GM23338 (cell line): ENCODE results near the gene VSIG4. TPM values are rescaled to one million over a fixed set of nuclear protein-coding genes. Genes with fewer than 3 reads are reported as not detected.

Experiments used
- ATAC-seq: fragments of 200-7000 bp; cut with Tn5 transposase; 3 replicates; pipeline ENCODE4 v1.9.1; 2020
- DNase-seq: peaks from one replicate; pipeline ENCODE4 v3.0.0-alpha.2; 2015; ENCODE audit warnings: low spot score
- H2AFZ ChIP-seq: fragments of 200-600 bp; sonication (generic); 2 replicates; pipeline ENCODE4 v1.8.0; 2016; ENCODE audit warnings: antibody characterized with exemption, mild to moderate bottlenecking, moderate library complexity
- H3F3A ChIP-seq: fragments of 200-600 bp; sonication (generic); replicated peaks from 2 replicates; pipeline ENCODE4 v1.8.0; 2017; ENCODE audit warnings: antibody characterized with exemption, mixed run types, low read depth
- H3K27ac ChIP-seq: fragments of 200-600 bp; sonication (generic); 2 replicates; pipeline ENCODE4 v1.6.1; 2016; ENCODE audit warnings: low read depth
- H3K27me3 ChIP-seq: fragments of 200-600 bp; sonication (generic); 2 replicates; pipeline ENCODE4 v1.8.0; 2016; ENCODE audit warnings: mild to moderate bottlenecking, mixed run types, moderate library complexity; ENCODE audit not compliant: insufficient read depth
- H3K36me3 ChIP-seq: fragments of 200-600 bp; sonication (generic); 2 replicates; pipeline ENCODE4 v1.8.0; 2016; ENCODE audit warnings: mild to moderate bottlenecking; ENCODE audit not compliant: insufficient read depth
- H3K4me1 ChIP-seq: fragments of 200-600 bp; sonication (generic); 2 replicates; pipeline ENCODE4 v1.8.0; 2016; ENCODE audit warnings: mild to moderate bottlenecking, moderate library complexity; ENCODE audit not compliant: insufficient read depth
- H3K4me2 ChIP-seq: fragments of 200-600 bp; sonication (generic); 2 replicates; pipeline ENCODE4 v1.7.1; 2017; ENCODE audit warnings: mixed run types
- H3K4me3 ChIP-seq: fragments of 200-600 bp; sonication (generic); 2 replicates; pipeline ENCODE4 v1.6.1; 2016; ENCODE audit warnings: mixed run types
- H3K79me2 ChIP-seq: fragments of 200-600 bp; sonication (generic); replicated peaks from 2 replicates; pipeline ENCODE4 v1.8.0; 2017; ENCODE audit warnings: mild to moderate bottlenecking; ENCODE audit not compliant: insufficient read depth
- H3K9me2 ChIP-seq: fragments of 200-600 bp; sonication (generic); 2 replicates; pipeline ENCODE4 v1.8.0; 2017; ENCODE audit not compliant: insufficient read depth
- H4K20me1 ChIP-seq: fragments of 200-600 bp; sonication (generic); replicated peaks from 2 replicates; pipeline ENCODE4 v1.8.0; 2017; ENCODE audit warnings: mild to moderate bottlenecking; ENCODE audit not compliant: insufficient read depth
- H3K27ac Mint-ChIP-seq: 2 replicates; pipeline ENCODE4 v1.8.0; 2020; ENCODE audit warnings: inconsistent platforms, mild to moderate bottlenecking, moderate library complexity, mixed read lengths
- H3K27me3 Mint-ChIP-seq: 3 replicates; pipeline ENCODE4 v1.8.0; 2022; ENCODE audit warnings: low read depth, mild to moderate bottlenecking, moderate library complexity, mixed read lengths, inconsistent platforms; ENCODE audit not compliant: insufficient read depth, poor library complexity
- H3K36me3 Mint-ChIP-seq: 3 replicates; pipeline ENCODE4 v1.8.0; 2021; ENCODE audit warnings: low read depth, mild to moderate bottlenecking, inconsistent platforms, moderate library complexity, mixed read lengths
- H3K4me1 Mint-ChIP-seq: 3 replicates; pipeline ENCODE4 v1.8.0; 2020; ENCODE audit warnings: mild to moderate bottlenecking, inconsistent platforms, mixed read lengths
- H3K4me3 Mint-ChIP-seq: 3 replicates; pipeline ENCODE4 v1.8.0; 2021; ENCODE audit warnings: moderate library complexity, mild to moderate bottlenecking, inconsistent platforms, mixed read lengths
- H3K9me3 Mint-ChIP-seq: 3 replicates; pipeline ENCODE4 v1.8.0; 2020; ENCODE audit warnings: moderate library complexity, mild to moderate bottlenecking, inconsistent platforms, mixed read lengths
- CREB1 ChIP-seq: fragments of 250-450 bp; sonication (Bioruptor Pico); IDR thresholded peaks from 2 replicates; pipeline ENCODE4 v1.5.0; 2020; ENCODE audit warnings: low read depth, mild to moderate bottlenecking, moderate library complexity
- CTCF ChIP-seq, 2 experiments: fragments of 200-600 bp in 1 of 2; sonication (generic) in 1 of 2; conservative IDR thresholded peaks; 2 replicates each; pipeline versions ENCODE4 v1.5.1 to v1.6.1; 2016 to 2017; ENCODE audit warnings: antibody characterized with exemption in 2 of 2, low read depth in 2 of 2, mild to moderate bottlenecking in 2 of 2, moderate library complexity in 1 of 2
- EZH2 ChIP-seq: fragments of 200-600 bp; sonication (generic); IDR thresholded peaks from one replicate; pipeline ENCODE4 v1.8.0; 2017; ENCODE audit warnings: antibody characterized with exemption, mild to moderate bottlenecking, low read depth; ENCODE audit not compliant: unreplicated experiment
- EZH2phosphoT487 ChIP-seq: fragments of 200-600 bp; sonication (generic); IDR thresholded peaks from one replicate; pipeline ENCODE4 v1.8.1; 2018; ENCODE audit warnings: antibody characterized with exemption; ENCODE audit not compliant: unreplicated experiment
- NANOG ChIP-seq: IDR thresholded peaks from 2 replicates; pipeline ENCODE4 v1.6.1; 2016; ENCODE audit warnings: antibody characterized with exemption, borderline replicate concordance
- STAT1 ChIP-seq: IDR thresholded peaks from one replicate; pipeline ENCODE4 v1.6.1; 2016; ENCODE audit warnings: antibody characterized with exemption; ENCODE audit not compliant: unreplicated experiment
- ZNF114 ChIP-seq: fragments of 250-450 bp; sonication (Bioruptor Pico); IDR thresholded peaks from 2 replicates; pipeline ENCODE4 v1.5.0; 2020; ENCODE audit warnings: mild to moderate bottlenecking, moderate library complexity
- ZNF331 ChIP-seq: fragments of 250-450 bp; sonication (Bioruptor Pico); IDR thresholded peaks from 2 replicates; pipeline ENCODE4 v1.5.0; 2020; ENCODE audit warnings: low read depth, mild to moderate bottlenecking, moderate library complexity
- polyA plus RNA-seq: library from polyadenylated mRNA; unstranded; fragments of >200 nt; fragmentation: Nextera tagmentation; extraction: Ambion mirVana; gene quantifications from 2 replicates; pipeline ENCODE4 v1.2.1, GENCODE V29; 2016
- total RNA-seq: library from RNA; depleted of rRNA; stranded (reverse); fragments of >200 nt; shearing (Covaris generic); gene quantifications from 2 replicates; pipeline ENCODE4 v1.2.3, GENCODE V29; 2014
- TF ChIP-seq, protein P1 (sequence below): IDR thresholded peaks from one replicate; pipeline ENCODE4 v1.6.1; 2018; ENCODE audit warnings: antibody characterized with exemption; ENCODE audit not compliant: unreplicated experiment

The VSIG4 gene
- total and polyA plus RNA-seq, 2 experiments from 2014 or later: not detected

DNA sequence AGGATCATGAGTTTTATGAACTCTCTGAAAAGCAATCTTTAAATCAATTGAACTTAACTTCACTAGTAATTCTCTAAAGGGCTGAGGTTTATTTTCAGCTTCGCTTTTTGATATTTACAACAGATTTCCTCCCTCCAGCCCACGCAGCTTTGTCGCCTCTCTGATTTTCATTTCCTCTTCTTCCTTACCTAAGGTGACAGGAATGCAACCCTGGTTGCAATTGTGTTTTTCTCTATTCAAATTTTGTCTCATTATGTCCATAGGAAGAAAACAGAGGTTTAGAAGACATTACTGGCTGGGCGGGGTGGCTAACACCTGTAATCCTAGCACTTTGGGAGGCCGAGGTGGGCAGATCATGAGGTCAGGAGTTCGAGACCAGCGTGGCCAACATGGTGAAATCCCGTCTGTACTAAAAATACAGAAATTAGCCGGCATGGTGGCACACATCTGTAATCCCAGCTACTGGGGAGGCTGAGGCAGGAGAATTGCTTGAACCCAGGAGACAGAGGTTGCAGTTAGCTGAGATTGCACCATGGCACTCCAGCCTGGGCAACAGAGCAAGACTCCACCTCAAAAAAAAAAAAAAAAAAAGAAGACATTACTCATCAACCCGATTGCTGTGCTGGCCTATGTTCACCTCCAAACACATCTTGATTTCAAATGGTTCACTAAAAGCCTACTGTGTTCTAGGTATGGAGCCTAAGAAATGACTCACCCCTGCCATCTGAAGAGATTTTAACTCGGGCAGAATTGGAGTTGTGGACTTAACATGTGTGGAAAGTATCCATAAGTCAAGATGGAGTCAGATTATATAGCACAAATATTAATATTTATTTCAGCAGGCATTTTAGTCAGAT lies 36.8 kb downstream of the VSIG4 start:
- Mint-ChIP-seq H3K36me3 (no peaks in the 10 kb centered on the region), H3K4me1 (no peaks in the 10 kb centered on the region), H3K27ac (no peak overlapping the region), H3K27me3 (no peaks in the 10 kb centered on the region), H3K9me3 (no peaks in the 10 kb centered on the region; the same call in 2 of the 3 replicates), H3K4me3 (no peak overlapping the region)
- Histone ChIP-seq H2AFZ (no peak overlapping the region), H3K36me3 (no peaks in the 10 kb centered on the region), H4K20me1 (no peaks in the 10 kb centered on the region), H3K4me1 (no peaks in the 10 kb centered on the region), H3F3A (no peaks in the 10 kb centered on the region), H3K4me2 (no peak overlapping the region), H3K27me3 (no peaks in the 10 kb centered on the region), H3K9me2 (no peaks in the 10 kb centered on the region), H3K79me2 (no peaks in the 10 kb centered on the region), H3K27ac (no peak overlapping the region), H3K4me3 (no peak overlapping the region)
- no peak for ATAC-seq
- TF ChIP-seq, protein P1, sequence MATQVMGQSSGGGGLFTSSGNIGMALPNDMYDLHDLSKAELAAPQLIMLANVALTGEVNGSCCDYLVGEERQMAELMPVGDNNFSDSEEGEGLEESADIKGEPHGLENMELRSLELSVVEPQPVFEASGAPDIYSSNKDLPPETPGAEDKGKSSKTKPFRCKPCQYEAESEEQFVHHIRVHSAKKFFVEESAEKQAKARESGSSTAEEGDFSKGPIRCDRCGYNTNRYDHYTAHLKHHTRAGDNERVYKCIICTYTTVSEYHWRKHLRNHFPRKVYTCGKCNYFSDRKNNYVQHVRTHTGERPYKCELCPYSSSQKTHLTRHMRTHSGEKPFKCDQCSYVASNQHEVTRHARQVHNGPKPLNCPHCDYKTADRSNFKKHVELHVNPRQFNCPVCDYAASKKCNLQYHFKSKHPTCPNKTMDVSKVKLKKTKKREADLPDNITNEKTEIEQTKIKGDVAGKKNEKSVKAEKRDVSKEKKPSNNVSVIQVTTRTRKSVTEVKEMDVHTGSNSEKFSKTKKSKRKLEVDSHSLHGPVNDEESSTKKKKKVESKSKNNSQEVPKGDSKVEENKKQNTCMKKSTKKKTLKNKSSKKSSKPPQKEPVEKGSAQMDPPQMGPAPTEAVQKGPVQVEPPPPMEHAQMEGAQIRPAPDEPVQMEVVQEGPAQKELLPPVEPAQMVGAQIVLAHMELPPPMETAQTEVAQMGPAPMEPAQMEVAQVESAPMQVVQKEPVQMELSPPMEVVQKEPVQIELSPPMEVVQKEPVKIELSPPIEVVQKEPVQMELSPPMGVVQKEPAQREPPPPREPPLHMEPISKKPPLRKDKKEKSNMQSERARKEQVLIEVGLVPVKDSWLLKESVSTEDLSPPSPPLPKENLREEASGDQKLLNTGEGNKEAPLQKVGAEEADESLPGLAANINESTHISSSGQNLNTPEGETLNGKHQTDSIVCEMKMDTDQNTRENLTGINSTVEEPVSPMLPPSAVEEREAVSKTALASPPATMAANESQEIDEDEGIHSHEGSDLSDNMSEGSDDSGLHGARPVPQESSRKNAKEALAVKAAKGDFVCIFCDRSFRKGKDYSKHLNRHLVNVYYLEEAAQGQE: no peak
- no peak for TF ChIP-seq EZH2
- no peak for TF ChIP-seq ZNF331 (CRISPR knock-in tag)
- no peak for TF ChIP-seq NANOG
- no peak for TF ChIP-seq CTCF (conservative IDR thresholded peaks at IDR 0.05; ENCODE audit: low read depth in 2 of 2)
- DNase-seq: no peak

- TF ChIP-seq STAT1: no peak
- no peak for TF ChIP-seq CREB1 (CRISPR knock-in tag)
- TF ChIP-seq ZNF114 (CRISPR knock-in tag): no peak
- no peak for TF ChIP-seq CTCF (conservative IDR thresholded peaks at IDR 0.05; ENCODE audit: low read depth in 2 of 2)
- no peak for TF ChIP-seq EZH2phosphoT487
- TF ChIP-seq, protein P1: no peak
- Mint-ChIP-seq H3K9me3 (no peaks in the 10 kb centered on the region; the same call in 2 of the 3 replicates), H3K4me3 (no peak overlapping the region), H3K4me1 (no peaks in the 10 kb centered on the region), H3K27ac (no peak overlapping the region), H3K36me3 (no peaks in the 10 kb centered on the region), H3K27me3 (no peaks in the 10 kb centered on the region)
- H3K9me2 ChIP-seq: no peaks in the 10 kb centered on the region
- no peaks in the 10 kb centered on the region for H3F3A ChIP-seq
- H3K36me3 ChIP-seq: no peaks in the 10 kb centered on the region
- H4K20me1 ChIP-seq: no peaks in the 10 kb centered on the region
- H3K27ac ChIP-seq: no peak overlapping the region
- H3K4me3 ChIP-seq: no peak overlapping the region
- no peak overlapping the region for H3K4me2 ChIP-seq
- no peaks in the 10 kb centered on the region for H3K4me1 ChIP-seq
- ATAC-seq (no peak), DNase-seq (no peak)
- H2AFZ ChIP-seq: no peak overlapping the region
- H3K79me2 ChIP-seq: no peaks in the 10 kb centered on the region
- H3K27me3 ChIP-seq: no peaks in the 10 kb centered on the region
These were observed 38.3 kb downstream of the VSIG4 start for GRCh38 chrX:66001596-66001995.
